ACC112 (cell line): ENCODE data around the gene SIX6.
"Not testable (repeated sequence)": the region's sequence is repeated elsewhere in the genome, so short reads cannot be mapped to it uniquely, and the experiment has no call there.

Source experiments
- H2AFZ ChIP-seq: fragments of 200-600 bp; sonication (generic); one replicate; pipeline ENCODE4 v1.6.0; 2017; ENCODE audit warnings: antibody characterized with exemption, low read length; ENCODE audit not compliant: unreplicated experiment
- H3K27ac ChIP-seq: fragments of 200-600 bp; sonication (generic); 2 replicates; pipeline ENCODE4 v1.5.1; 2014; ENCODE audit warnings: low read depth, mild to moderate bottlenecking, antibody characterized with exemption, low read length, moderate library complexity
- H3K27me3 ChIP-seq: fragments of 200-600 bp; sonication (generic); 2 replicates; pipeline ENCODE4 v1.6.1; 2014; ENCODE audit warnings: mild to moderate bottlenecking, antibody characterized with exemption, low read length, moderate library complexity, mixed read lengths; ENCODE audit not compliant: insufficient read depth
- H3K36me3 ChIP-seq: fragments of 200-600 bp; sonication (generic); 2 replicates; pipeline ENCODE4 v1.6.1; 2016; ENCODE audit warnings: mild to moderate bottlenecking, antibody characterized with exemption, low read length, moderate library complexity, mixed read lengths; ENCODE audit not compliant: insufficient read depth
- H3K4me1 ChIP-seq: fragments of 200-600 bp; sonication (generic); one replicate; pipeline ENCODE4 v1.6.1; 2016; ENCODE audit warnings: low read length, mixed read lengths; ENCODE audit not compliant: insufficient read depth, unreplicated experiment, control insufficient read depth
- H3K4me3 ChIP-seq: fragments of 200-600 bp; sonication (generic); 2 replicates; pipeline ENCODE4 v1.5.1; 2014; ENCODE audit warnings: mild to moderate bottlenecking, low read depth, low read length
- H3K79me2 ChIP-seq: fragments of 200-600 bp; sonication (generic); one replicate; pipeline ENCODE4 v1.6.0; 2016; ENCODE audit warnings: low read length; ENCODE audit not compliant: control insufficient read depth, unreplicated experiment, insufficient read depth

The SIX6 gene

DNA sequence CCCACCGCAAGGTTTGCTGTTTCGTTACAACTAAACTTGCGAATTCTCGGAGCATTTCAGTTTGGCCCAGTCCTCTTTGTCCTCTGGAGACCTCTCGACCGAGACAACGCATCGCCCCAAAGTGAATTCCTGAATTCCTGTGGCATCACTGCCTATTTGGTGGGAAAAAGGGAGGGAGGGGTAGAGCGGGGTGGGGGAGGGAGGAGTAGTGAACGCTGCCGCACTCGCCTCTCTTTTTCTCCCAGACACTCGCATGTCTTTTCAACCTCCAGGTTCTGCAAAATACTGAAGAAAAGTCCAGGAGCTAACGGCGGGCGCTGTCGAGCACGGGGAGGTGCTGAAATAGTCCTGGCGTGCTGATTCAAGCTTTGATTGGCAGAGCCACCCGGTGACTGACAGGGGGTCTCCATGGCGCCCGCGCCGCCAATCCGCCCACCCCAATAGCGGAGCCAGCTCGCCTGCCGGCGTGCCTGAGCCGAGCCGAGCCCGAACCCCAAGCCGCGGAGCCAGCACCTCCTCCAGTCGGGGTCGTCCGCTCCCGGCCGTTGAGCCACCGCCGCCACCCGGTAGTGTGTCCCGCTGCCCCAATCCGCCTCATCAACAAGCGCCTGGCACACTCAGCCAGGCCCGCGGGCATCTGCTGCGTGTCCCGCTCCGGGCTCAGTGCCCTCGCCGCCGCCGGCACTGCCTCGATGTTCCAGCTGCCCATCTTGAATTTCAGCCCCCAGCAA is at the start of gene SIX6:
Gene SIX6 (plus strand): TSS at position 440 of the 731 bp plus-strand sequence. CDS start 253 bp downstream, at position 693.
- Histone ChIP-seq H3K27me3 (peaks cover 100% of the 10 kb centered on the region), H2AFZ (no peak within 1 kb of the TSS), H3K27ac (no peak within 1 kb of the TSS), H3K4me3 (no peak within 1 kb of the TSS), H3K4me1 (no peaks in the 10 kb centered on the region), H3K36me3 (no peaks in the 10 kb centered on the region), H3K79me2 (no peaks in the 10 kb centered on the region)

DNA sequence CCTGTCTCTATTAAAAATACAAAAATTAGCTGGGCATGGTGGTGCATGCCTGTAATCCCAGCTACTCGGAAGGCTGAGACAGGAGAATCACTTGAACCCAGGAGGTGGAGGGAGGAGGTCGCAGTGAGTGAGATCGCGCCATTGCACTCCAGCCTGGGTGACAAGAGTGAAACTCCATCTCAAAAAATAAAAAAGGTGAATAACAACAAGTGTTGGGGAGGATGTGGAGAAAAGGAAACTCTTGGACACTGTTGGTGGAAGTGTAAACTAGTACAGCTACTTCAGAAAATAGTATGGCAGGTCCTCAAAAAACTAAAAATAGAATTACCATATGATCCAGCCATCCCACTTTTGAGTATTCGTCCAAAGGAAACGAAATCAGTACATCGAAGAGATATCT is 28.7 kb upstream of the SIX6 start:
- not testable (repeated sequence) for H3K36me3 ChIP-seq, H3K27ac ChIP-seq, H2AFZ ChIP-seq, H3K79me2 ChIP-seq, H3K4me1 ChIP-seq, H3K4me3 ChIP-seq
- peaks cover 34% of the 10 kb centered on the region for H3K27me3 ChIP-seq

DNA sequence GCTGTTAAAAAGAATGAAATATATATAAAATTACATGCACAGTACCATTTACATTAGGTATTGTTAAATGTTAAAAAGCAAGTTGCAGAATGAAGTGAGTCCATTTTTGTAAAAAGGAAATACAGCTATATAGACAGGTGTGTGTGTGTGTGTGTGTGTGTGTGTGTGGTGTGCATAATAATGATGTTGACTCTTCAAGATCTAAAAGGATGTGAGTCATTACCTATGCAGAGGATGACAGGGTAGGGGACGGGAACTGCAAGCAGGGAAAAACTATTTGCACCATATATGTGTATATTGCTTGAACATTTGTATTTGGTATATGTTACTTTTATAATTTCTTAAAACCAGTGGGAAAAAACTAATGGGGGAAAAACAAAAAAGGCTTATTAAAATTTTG is 26.2 kb upstream of the SIX6 start:
- peaks cover 4% of the 10 kb centered on the region; the same call in 1 of the 2 replicates for H3K36me3 ChIP-seq
- no peak overlapping the region for H3K4me3 ChIP-seq
- no peak overlapping the region for H2AFZ ChIP-seq
- H3K27me3 ChIP-seq = peaks cover 43% of the 10 kb centered on the region
- H3K27ac ChIP-seq = no peak overlapping the region
- H3K4me1 ChIP-seq = no peaks in the 10 kb centered on the region
- H3K79me2 ChIP-seq = no peaks in the 10 kb centered on the region

DNA sequence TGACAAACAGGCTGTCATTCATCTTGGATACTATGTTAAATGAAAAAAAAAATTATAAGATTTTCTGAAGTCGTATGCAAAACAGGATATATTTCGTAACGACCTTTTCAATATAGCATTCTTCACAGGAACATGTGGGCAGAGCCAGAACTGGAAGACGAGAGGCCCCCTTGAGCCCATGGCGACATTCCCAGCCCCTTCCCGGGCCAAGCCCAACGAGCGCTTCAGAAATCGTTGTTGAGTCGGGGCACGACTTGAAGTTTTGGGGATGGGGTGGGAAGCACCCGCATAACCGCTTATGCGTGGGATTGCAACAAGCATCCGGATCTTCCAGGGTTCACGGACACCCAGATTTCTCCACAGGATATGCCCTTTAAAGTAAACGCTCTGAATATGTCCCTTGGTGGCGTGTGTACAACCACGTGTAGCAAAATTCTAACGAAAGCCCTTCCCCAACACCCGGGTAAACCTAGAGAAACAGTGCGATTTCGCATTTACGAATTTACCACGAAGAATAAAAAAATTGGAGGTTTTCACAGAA is 23.8 kb upstream of the SIX6 start:
- H3K27me3 ChIP-seq = peaks cover 59% of the 10 kb centered on the region
- peaks cover 4% of the 10 kb centered on the region; the same call in 1 of the 2 replicates for H3K36me3 ChIP-seq
- H3K4me1 ChIP-seq = no peaks in the 10 kb centered on the region
- H3K27ac ChIP-seq = no peak overlapping the region
- H3K79me2 ChIP-seq = no peaks in the 10 kb centered on the region
- peak overlapping the region; percentile 79 for H3K4me3 ChIP-seq
- H2AFZ ChIP-seq = peak overlapping the region; percentile 52

GRCh38 chr14:60485598-60486251 is 23.2 kb upstream of the SIX6 start, which contains the start of gene C14orf39:
Gene C14orf39 (minus strand): TSS chr14:60486063. CDS start chr14:60485078, 985 bp downstream.
- Histone ChIP-seq H3K4me1 (no peaks in the 10 kb centered on the region), H3K79me2 (no peaks in the 10 kb centered on the region), H2AFZ (peak within 1 kb of the TSS; percentile 52), H3K27ac (no peak within 1 kb of the TSS), H3K27me3 (peaks cover 57% of the 10 kb centered on the region), H3K4me3 (peak within 1 kb of the TSS; percentile 79), H3K36me3 (no peaks in the 10 kb centered on the region; the same call in 1 of the 2 replicates)

DNA sequence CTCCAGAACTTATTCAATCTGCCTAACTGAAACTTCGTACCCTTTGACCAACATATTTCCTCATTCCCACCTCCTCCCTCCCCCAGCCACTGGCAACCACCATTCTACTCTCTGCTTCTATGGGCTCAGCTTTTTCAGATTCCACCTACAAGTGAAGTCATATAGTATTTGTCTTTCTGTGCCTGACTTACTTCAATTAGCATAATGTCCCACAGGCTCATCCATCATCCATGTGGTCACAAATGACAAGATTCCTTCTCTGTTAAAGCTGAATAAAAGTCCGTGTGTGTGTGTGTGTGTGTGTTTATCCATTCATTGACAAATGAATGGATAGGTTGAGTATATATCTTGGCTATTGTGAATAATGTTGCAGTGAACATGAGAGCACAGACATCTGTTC is 21.7 kb upstream of the SIX6 start:
- Histone ChIP-seq H3K4me1 (no peaks in the 10 kb centered on the region), H2AFZ (no peak overlapping the region), H3K36me3 (no peaks in the 10 kb centered on the region; the same call in 1 of the 2 replicates), H3K27ac (no peak overlapping the region), H3K27me3 (peaks cover 70% of the 10 kb centered on the region), H3K4me3 (no peak overlapping the region), H3K79me2 (no peaks in the 10 kb centered on the region)

DNA sequence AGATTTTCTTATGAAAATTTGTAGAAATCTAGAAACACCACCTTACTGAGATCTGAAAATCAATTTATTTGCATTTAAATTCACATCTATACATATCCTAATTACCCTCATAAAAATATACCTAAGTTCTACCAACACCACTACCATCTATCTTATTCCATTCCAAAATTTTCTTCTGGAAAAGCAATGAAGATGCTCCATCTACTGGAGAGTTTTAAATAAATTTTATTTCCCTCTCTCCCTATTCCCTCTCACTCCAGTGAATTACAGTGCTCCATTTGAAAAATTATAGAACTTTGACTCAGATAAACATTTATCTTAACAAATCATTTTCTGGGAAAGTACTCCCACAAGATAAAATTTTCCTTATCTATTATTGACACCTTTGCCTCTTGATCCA is 20.8 kb upstream of the SIX6 start:
- Histone ChIP-seq H3K79me2 (no peaks in the 10 kb centered on the region), H3K27me3 (peaks cover 73% of the 10 kb centered on the region), H3K36me3 (no peaks in the 10 kb centered on the region; the same call in 1 of the 2 replicates), H3K4me1 (no peaks in the 10 kb centered on the region), H2AFZ (no peak overlapping the region), H3K27ac (no peak overlapping the region), H3K4me3 (no peak overlapping the region)

GRCh38 chr14:60490270-60490669 is 18.7 kb upstream of the SIX6 start:
- Histone ChIP-seq H2AFZ (no peak overlapping the region), H3K36me3 (no peaks in the 10 kb centered on the region), H3K27me3 (peaks cover 84% of the 10 kb centered on the region), H3K4me3 (no peak overlapping the region), H3K27ac (no peak overlapping the region), H3K79me2 (no peaks in the 10 kb centered on the region), H3K4me1 (no peaks in the 10 kb centered on the region)

DNA sequence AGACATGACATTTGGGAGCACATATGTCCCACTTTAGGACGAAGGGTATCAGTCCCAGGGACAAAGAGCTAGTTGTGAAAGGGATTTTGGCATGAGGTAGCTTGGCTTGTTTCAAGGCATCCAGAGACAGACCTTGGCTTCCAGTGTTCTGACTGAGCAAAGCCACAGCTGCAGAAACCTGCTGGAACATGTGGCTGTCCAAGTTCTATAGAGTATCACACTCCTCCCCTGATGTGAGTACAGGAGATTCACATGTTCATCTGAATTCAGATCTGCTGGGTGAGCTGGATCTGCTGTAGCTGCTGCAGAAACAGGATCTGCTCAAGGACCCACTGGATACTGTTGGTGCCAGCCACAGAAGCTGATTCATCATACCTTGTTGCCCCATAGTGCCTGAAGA is 13.0 kb upstream of the SIX6 start:
- Histone ChIP-seq H3K79me2 (no peaks in the 10 kb centered on the region), H3K27me3 (peaks cover 82% of the 10 kb centered on the region), H3K4me3 (no peak overlapping the region), H2AFZ (no peak overlapping the region), H3K27ac (no peak overlapping the region), H3K4me1 (no peaks in the 10 kb centered on the region), H3K36me3 (no peaks in the 10 kb centered on the region)

DNA sequence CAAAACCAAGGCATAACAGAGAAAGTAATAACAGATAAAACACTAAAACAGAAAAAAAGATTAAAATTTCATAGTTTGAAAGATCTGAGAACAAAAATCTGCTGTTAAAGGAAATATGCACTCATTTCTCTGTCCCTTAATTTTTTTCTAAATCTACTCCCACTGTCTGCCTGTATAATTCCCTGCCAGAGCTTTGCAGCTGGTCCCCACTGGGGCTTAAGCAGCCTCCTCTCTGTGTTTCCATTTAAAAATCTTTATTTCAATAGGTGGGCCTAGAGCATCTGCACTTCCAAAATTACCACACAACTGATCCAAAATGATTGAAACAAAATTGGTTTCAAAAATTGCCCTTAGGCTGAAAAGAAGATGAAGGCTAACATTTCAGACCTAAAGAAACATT is 6.4 kb upstream of the SIX6 start:
- Histone ChIP-seq H2AFZ (no peak overlapping the region), H3K79me2 (no peaks in the 10 kb centered on the region), H3K4me3 (no peak overlapping the region), H3K27me3 (peaks cover 89% of the 10 kb centered on the region), H3K36me3 (no peaks in the 10 kb centered on the region), H3K4me1 (no peaks in the 10 kb centered on the region), H3K27ac (no peak overlapping the region)
